SK-N-SH treated with all-trans-retinoic acid at 6 μM for 48 hours (cell line): ENCODE results near the gene DNAAF5.

ENCODE experiments used
- ARNTL ChIP-seq: fragments of 450-650 bp; formaldehyde crosslinking; IDR thresholded peaks from 2 replicates; pipeline ENCODE4 v1.5.0; 2020; ENCODE audit warnings: low read depth, mild to moderate bottlenecking, moderate library complexity, borderline replicate concordance
- ESRRG ChIP-seq: fragments of 250-450 bp; sonication (Bioruptor Pico); IDR thresholded peaks from 2 replicates; pipeline ENCODE4 v1.6.1; 2021; ENCODE audit warnings: mild to moderate bottlenecking
- RARB ChIP-seq: fragments of 250-450 bp; sonication (Bioruptor Pico); IDR thresholded peaks from 2 replicates; pipeline ENCODE4 v1.8.0; 2021; ENCODE audit warnings: mild to moderate bottlenecking, moderate library complexity
- SNAI2 ChIP-seq: fragments of 250-450 bp; sonication (Bioruptor Pico); IDR thresholded peaks from 2 replicates; pipeline ENCODE4 v1.5.0; 2020; ENCODE audit warnings: mild to moderate bottlenecking, moderate library complexity
- TCF4 ChIP-seq: fragments of 250-450 bp; sonication (Bioruptor Pico); IDR thresholded peaks from 2 replicates; pipeline ENCODE4 v1.8.0; 2021; ENCODE audit warnings: mild to moderate bottlenecking, moderate library complexity, borderline replicate concordance
- TOX ChIP-seq: fragments of 250-450 bp; sonication (Bioruptor Pico); IDR thresholded peaks from 2 replicates; pipeline ENCODE4 v1.8.0; 2021; ENCODE audit warnings: mild to moderate bottlenecking, moderate library complexity, borderline replicate concordance
- ZC3H10 ChIP-seq: fragments of 250-450 bp; sonication (Bioruptor Pico); IDR thresholded peaks from 2 replicates; pipeline ENCODE4 v1.5.1; 2021; ENCODE audit warnings: mild to moderate bottlenecking, moderate library complexity
- ZFP3 ChIP-seq: fragments of 250-450 bp; sonication (Bioruptor Pico); IDR thresholded peaks from 2 replicates; pipeline ENCODE4 v1.5.0; 2020; ENCODE audit warnings: mild to moderate bottlenecking, moderate library complexity
- ZNF70 ChIP-seq: fragments of 450-650 bp; formaldehyde crosslinking; IDR thresholded peaks from 2 replicates; pipeline ENCODE4 v1.5.0; 2020; ENCODE audit warnings: mild to moderate bottlenecking, moderate library complexity
- TF ChIP-seq, protein P1 (sequence below): fragments of 250-450 bp; sonication (Bioruptor Pico); IDR thresholded peaks from 2 replicates; pipeline ENCODE4 v1.5.1; 2020; ENCODE audit warnings: low read depth, mild to moderate bottlenecking, moderate library complexity
- TF ChIP-seq, protein P2 (sequence below): fragments of 250-450 bp; sonication (Bioruptor Pico); IDR thresholded peaks from 2 replicates; pipeline ENCODE4 v1.8.0; 2020; ENCODE audit warnings: mild to moderate bottlenecking, moderate library complexity, borderline replicate concordance
- TF ChIP-seq, protein P3 (sequence below): fragments of 250-450 bp; sonication (Bioruptor Pico); IDR thresholded peaks from 2 replicates; pipeline ENCODE4 v1.5.0; 2020; ENCODE audit warnings: mild to moderate bottlenecking, moderate library complexity

DNA sequence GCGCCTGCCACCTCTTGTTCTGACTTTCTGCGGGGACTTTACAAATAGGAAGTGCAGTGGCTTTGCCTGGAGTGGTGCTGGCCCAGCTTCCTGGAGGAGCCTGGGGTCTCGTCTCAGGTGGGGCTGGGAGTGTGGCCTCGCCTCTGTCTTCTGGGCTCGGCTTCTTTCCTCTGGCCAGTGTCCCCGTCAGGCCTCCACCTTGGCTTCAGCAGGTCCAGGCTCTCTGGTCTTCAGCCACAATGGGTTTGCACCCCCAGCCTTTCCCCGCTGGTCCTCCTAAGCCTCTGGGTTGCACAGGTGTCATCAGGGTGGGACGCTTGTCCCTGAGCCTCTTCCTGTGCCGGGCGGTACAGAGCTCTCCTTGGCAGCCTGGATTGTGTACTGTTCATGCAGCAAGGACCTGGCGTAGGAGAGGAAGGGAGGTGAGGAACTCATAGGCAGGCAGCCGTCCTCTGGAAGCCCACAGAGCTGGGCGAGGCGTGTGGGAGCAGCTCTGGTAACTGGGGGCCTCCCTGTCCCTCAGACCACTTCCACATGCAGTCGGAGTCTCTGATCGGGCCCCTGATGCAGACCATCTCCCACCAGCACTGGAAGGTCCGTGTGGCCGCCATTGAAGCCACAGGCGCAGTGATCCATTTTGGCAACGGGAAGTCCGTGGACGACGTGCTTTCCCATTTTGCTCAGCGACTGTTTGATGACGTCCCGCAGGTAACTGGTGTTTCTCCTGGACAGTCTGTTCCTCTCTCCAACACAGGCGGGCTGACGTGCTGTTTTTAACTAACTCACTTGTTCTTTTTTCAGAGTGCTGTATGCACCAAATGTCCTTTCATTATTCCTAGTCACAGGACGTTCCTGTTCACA, 2.9 kb downstream of the DNAAF5 start:
- TF ChIP-seq, protein P1, sequence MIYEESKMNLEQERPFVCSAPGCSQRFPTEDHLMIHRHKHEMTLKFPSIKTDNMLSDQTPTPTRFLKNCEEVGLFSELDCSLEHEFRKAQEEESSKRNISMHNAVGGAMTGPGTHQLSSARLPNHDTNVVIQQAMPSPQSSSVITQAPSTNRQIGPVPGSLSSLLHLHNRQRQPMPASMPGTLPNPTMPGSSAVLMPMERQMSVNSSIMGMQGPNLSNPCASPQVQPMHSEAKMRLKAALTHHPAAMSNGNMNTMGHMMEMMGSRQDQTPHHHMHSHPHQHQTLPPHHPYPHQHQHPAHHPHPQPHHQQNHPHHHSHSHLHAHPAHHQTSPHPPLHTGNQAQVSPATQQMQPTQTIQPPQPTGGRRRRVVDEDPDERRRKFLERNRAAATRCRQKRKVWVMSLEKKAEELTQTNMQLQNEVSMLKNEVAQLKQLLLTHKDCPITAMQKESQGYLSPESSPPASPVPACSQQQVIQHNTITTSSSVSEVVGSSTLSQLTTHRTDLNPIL (CRISPR knock-in tag) = no peak
- TF ChIP-seq RARB = no peak
- TF ChIP-seq, protein P2, sequence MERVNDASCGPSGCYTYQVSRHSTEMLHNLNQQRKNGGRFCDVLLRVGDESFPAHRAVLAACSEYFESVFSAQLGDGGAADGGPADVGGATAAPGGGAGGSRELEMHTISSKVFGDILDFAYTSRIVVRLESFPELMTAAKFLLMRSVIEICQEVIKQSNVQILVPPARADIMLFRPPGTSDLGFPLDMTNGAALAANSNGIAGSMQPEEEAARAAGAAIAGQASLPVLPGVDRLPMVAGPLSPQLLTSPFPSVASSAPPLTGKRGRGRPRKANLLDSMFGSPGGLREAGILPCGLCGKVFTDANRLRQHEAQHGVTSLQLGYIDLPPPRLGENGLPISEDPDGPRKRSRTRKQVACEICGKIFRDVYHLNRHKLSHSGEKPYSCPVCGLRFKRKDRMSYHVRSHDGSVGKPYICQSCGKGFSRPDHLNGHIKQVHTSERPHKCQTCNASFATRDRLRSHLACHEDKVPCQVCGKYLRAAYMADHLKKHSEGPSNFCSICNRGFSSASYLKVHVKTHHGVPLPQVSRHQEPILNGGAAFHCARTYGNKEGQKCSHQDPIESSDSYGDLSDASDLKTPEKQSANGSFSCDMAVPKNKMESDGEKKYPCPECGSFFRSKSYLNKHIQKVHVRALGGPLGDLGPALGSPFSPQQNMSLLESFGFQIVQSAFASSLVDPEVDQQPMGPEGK (CRISPR knock-in tag) = no peak
- TF ChIP-seq SNAI2 = no peak
- TF ChIP-seq ZFP3 (CRISPR knock-in tag) = no peak
- no peak for TF ChIP-seq ARNTL (CRISPR knock-in tag)
- no peak for TF ChIP-seq TOX (CRISPR knock-in tag)
- no peak for TF ChIP-seq ESRRG (CRISPR knock-in tag)
- TF ChIP-seq TCF4 (CRISPR knock-in tag) = no peak
- no peak for TF ChIP-seq ZNF70
- no peak for TF ChIP-seq ZC3H10 (CRISPR knock-in tag)
- TF ChIP-seq, protein P3, sequence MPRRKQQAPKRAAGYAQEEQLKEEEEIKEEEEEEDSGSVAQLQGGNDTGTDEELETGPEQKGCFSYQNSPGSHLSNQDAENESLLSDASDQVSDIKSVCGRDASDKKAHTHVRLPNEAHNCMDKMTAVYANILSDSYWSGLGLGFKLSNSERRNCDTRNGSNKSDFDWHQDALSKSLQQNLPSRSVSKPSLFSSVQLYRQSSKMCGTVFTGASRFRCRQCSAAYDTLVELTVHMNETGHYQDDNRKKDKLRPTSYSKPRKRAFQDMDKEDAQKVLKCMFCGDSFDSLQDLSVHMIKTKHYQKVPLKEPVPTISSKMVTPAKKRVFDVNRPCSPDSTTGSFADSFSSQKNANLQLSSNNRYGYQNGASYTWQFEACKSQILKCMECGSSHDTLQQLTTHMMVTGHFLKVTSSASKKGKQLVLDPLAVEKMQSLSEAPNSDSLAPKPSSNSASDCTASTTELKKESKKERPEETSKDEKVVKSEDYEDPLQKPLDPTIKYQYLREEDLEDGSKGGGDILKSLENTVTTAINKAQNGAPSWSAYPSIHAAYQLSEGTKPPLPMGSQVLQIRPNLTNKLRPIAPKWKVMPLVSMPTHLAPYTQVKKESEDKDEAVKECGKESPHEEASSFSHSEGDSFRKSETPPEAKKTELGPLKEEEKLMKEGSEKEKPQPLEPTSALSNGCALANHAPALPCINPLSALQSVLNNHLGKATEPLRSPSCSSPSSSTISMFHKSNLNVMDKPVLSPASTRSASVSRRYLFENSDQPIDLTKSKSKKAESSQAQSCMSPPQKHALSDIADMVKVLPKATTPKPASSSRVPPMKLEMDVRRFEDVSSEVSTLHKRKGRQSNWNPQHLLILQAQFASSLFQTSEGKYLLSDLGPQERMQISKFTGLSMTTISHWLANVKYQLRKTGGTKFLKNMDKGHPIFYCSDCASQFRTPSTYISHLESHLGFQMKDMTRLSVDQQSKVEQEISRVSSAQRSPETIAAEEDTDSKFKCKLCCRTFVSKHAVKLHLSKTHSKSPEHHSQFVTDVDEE = no peak
